ES-I3 (cell line): Measurements from ENCODE around the gene ITGA11.

ENCODE experiments used
- H3K36me3 ChIP-seq: 2 replicates; pipeline ENCODE4 v1.6.1; 2013; ENCODE audit warnings: mild to moderate bottlenecking, low read length, control low read depth, moderate library complexity; ENCODE audit not compliant: insufficient read depth
- H3K4me1 ChIP-seq: 2 replicates; pipeline ENCODE4 v1.6.1; 2013; ENCODE audit warnings: mild to moderate bottlenecking, control low read depth, low read length; ENCODE audit not compliant: insufficient read depth
- H3K9ac ChIP-seq: 2 replicates; pipeline ENCODE4 v1.6.1; 2013; ENCODE audit warnings: low read depth, mild to moderate bottlenecking, low read length, moderate library complexity
- H3K9me3 ChIP-seq: 2 replicates; pipeline ENCODE4 v1.6.1; 2013; ENCODE audit warnings: mild to moderate bottlenecking, low read length, moderate library complexity; ENCODE audit not compliant: control insufficient read depth, insufficient read depth

The ITGA11 gene

DNA sequence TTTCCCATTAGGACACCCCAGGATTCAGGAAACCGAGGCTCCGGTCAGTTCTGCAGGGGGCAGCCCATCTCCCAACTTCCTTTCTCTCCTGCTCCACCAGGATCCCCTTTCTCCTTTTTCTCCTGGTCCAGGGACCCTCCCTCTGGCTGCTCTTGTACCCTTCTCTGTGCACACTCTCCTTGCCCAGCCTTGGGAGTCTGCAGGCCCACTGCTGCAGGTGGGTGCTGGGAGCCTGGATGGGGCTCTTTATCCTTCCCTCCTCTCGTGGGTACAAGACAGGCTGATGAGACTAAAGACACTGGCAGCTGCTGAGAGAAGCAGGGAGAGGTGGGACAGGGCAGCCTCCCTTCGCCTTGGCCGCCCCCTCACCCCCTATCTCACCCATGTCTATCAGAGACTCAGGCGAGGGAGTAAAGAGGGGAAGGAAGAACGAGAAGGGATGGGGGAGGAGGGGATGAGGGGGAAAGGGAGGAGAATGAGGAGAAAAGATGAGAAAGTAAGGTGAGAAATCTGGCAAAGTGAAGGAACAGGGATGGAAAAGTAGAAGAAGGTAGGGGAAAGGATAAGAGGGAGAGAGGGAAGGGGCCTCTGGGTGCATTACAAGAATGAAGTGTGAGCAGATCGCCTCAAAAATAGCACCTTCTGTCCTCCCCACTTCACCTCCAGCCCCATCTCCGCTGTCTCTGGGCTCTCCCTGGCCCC is 45.2 kb downstream of the ITGA11 start:
- H3K9me3 ChIP-seq = no peaks in the 10 kb centered on the region
- H3K4me1 ChIP-seq = peaks cover 13% of the 10 kb centered on the region; the same call in 1 of the 2 replicates
- no peak overlapping the region for H3K9ac ChIP-seq
- no peaks in the 10 kb centered on the region for H3K36me3 ChIP-seq

DNA sequence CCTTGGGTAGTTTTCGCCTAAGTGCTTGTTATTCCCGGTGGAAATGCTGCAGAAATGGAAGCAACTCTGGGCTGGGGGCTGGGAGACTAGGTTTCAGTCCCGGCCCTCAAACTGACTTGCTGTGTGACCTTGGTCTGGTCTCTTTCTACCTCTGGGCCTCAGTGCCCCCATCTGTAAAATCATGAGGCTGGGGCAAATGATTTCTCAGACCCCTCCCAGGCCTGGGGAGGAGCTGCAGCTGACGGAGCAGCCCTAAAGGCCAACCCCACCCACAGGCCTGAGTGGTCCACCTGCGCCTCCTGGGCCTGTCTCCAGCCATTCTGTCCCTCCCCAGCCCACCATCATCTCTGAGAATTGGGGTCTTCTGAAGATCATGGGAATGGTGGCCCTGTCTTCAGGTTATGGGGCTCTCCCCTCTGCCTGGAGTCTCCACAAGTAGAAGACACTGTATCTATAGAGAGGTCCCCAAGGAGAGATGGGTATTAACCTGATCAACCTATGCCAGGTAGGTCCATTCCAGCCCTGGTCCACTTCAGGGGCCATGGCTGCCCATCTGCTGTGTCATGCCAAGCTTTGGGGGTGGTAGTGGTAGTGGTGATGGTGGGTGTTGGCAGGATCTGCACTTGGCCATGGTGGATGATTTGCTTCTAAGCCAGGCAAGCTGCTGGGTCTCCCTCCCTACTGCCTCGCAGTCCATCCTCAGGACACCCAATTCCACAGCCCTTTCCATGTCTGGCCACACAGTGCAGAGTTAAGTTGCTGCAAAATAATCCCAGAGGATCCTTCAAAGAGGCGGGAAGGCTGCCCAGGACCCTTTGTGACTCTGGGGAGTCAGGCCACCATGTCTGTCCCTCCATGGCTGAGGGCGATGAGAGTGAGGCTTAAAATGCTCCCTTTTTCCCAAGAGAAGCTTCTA is 46.0 kb downstream of the ITGA11 start:
- Histone ChIP-seq H3K9me3 (no peaks in the 10 kb centered on the region), H3K9ac (no peak overlapping the region), H3K36me3 (no peaks in the 10 kb centered on the region), H3K4me1 (peaks cover 13% of the 10 kb centered on the region; the same call in 1 of the 2 replicates)

DNA sequence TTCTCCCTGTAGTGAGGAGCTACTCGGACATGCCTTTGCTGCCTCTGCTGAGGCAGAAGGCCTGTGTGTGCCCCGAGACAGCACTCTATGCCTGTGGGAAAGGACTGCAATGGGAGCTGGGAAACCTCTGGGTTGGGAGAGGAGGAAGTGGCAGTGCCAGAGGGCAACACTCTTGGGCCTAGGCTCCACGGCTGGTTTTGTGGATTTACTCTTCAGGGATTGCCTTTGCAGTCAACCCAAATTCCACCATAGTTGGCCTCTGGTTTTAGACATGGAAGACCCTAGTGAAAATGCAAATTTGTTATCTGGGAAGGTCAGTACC is 46.8 kb downstream of the ITGA11 start:
- no peaks in the 10 kb centered on the region for H3K9me3 ChIP-seq
- H3K36me3 ChIP-seq = no peaks in the 10 kb centered on the region
- 0 out of 2 replicates have a peak, but pooled peaks cover 6% of the 10 kb centered on the region for H3K4me1 ChIP-seq
- H3K9ac ChIP-seq = no peak overlapping the region

DNA sequence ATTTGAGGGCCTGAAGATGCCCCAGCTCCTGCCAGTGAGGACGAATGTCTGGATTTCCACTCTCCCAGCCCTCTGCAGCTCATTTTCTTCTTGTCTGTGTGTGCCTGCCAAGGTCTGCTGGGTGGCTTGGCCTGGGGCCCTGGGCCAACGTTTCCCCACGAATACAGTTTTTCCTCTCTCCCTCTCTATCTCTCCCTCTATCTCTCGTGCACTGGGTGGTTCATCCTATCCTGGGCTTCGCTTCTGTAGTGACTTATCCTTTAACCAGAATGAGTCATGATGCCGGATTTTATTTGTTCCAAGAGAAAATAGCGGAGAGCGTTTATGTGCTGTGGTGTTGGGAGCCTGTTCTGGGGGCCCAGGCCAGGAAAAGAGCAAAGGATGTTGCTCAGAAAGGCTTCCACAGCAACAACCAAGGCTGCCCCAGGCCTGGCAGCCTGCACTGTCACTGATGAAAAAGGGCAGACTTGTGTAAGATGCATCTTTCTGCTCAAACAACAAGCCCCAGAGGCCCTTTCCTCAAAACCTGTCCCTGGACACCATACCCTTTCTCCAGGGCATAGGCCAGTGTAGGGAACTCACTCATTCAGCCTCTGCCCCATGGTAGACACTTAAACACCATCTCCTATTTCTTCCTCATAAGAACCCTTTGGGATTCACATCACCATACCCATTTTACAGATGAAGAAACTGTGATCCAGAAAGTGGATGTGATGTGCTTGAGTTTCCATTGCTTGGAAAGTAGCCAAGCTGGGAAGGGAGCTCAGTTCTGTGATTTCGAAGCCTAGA is 47.3 kb downstream of the ITGA11 start:
- H3K9ac ChIP-seq = no peak overlapping the region
- H3K9me3 ChIP-seq = no peaks in the 10 kb centered on the region
- no peaks in the 10 kb centered on the region for H3K36me3 ChIP-seq
- H3K4me1 ChIP-seq = 0 out of 2 replicates have a peak, but pooled peaks cover under 1% of the 10 kb centered on the region

DNA sequence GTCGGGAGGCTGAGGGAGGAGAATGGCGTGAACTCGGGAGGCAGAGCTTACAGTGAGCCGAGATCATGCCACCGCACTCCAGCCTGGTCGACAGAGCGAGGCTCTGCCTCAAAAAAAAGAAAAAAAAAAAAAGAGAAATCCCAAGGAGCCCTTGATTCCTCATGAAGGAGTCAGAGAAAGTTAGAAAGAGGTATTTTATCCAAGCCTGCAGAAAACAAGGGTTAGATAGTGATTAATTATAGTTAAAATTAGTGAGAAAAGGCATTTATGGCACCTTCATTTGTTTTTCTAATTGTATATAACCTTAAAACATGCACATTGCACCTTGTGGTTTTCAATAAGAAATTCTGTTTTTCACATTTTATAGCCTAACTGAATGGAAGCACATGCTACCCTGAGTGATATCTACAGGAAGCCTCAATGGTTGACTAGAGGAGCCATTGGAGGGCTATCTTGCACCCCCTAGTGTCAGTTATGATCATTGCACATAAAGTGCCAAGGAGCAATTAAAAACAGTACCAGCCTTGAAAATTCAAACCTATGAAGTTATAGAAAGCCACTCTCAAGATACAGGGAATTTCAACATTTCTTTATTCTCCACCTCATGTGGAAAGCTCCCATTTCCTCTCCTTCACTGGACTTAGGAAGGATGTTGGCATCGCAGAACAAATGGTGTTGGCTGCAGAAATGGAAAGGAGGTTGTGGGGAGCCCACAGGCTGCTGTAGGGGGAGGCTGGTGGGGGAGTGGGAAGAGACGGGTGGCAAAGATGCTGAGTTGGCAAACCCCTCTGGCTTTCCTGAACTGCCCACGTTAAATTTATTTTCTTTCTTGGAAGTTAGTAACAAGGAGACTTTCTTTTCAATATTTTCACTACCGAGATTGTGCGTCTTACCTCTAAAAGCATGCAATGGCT is 48.5 kb downstream of the ITGA11 start:
- no peak overlapping the region for H3K9ac ChIP-seq
- H3K36me3 ChIP-seq = no peaks in the 10 kb centered on the region
- H3K9me3 ChIP-seq = no peaks in the 10 kb centered on the region
- no peaks in the 10 kb centered on the region for H3K4me1 ChIP-seq

DNA sequence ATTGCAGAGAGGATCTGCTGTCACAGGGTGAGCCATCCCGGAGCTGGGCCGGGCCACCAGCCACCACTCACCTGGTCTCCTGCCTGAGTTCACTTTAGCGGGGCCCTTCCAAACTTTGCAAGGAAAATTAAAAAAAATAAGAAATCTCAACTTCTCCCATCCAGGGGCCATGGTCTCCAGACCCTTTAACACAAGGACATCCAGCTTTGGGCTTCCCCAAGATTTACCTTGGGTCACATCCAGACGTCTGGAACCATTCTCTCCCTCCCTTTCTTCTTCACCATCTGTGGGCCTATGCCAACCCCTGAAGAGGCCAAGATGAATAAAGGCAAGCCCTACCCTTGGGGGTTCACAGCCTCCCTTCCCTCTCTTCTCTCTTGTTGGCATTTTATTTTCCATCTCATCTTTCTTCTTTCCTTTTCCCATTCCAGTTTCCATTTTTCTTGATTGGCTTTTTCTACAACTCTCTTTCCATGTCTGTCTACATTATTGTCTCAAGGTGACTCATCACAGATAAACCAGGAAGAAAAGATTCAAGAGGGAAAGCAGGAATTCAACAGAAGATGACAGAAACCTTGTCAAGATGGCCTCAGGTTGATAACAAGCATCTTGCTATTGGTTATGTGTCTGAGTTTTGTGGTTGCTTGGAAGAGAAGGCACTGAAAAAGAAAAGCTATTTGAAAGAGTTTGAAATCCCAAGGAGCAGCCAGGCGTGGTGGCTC is 49.5 kb downstream of the ITGA11 start:
- Histone ChIP-seq H3K4me1 (no peaks in the 10 kb centered on the region), H3K36me3 (no peaks in the 10 kb centered on the region), H3K9me3 (no peaks in the 10 kb centered on the region), H3K9ac (no peak overlapping the region)

DNA sequence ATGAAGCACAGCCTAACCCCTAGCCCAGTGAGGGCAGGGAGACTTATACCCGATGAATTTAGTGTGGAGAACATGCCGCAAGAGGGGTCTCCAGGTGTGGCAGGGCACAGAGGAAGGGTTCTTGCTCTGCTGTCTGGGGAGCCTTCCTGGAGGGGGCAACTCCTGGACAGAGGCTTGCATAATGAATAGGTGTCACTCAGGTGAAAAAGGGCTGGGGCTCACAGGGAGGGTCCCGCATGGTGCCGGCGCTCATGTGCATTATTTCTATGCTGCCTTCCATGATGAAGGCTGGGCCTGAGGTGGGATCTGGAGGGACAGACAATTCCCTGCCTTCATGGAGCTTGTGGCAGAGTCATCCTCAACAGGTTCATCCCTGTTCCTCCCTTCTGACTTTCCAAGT is 51.5 kb downstream of the ITGA11 start:
- H3K9ac ChIP-seq = no peak overlapping the region
- H3K9me3 ChIP-seq = no peaks in the 10 kb centered on the region
- H3K36me3 ChIP-seq = no peaks in the 10 kb centered on the region
- no peaks in the 10 kb centered on the region for H3K4me1 ChIP-seq

DNA sequence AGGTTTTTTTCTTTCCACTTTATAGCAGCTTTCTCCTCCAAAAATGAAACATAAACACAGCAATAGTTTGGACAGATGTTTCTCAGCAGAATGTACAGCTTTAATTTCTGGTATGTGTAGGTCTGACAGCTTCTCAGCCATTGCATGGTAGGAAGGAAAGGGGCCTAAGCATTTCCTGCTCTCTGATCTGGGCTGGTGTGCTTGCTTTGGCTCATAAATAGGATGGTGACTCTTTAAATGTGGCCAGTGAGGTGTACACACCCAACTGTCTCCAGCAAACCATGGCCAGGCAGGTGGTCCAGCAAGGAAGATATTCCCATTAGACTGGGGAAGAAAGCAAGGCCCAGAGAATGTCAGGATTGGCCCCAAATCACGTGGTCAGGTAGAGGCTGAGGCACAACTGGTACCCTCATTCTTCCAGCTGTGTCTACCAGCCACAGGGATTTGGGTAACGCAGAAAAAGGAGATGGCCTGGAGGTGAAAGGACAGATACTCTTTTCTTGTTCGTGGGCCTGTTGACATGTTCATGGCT is 52.1 kb downstream of the ITGA11 start:
- Histone ChIP-seq H3K9me3 (no peaks in the 10 kb centered on the region), H3K9ac (no peak overlapping the region), H3K4me1 (no peaks in the 10 kb centered on the region), H3K36me3 (no peaks in the 10 kb centered on the region)

DNA sequence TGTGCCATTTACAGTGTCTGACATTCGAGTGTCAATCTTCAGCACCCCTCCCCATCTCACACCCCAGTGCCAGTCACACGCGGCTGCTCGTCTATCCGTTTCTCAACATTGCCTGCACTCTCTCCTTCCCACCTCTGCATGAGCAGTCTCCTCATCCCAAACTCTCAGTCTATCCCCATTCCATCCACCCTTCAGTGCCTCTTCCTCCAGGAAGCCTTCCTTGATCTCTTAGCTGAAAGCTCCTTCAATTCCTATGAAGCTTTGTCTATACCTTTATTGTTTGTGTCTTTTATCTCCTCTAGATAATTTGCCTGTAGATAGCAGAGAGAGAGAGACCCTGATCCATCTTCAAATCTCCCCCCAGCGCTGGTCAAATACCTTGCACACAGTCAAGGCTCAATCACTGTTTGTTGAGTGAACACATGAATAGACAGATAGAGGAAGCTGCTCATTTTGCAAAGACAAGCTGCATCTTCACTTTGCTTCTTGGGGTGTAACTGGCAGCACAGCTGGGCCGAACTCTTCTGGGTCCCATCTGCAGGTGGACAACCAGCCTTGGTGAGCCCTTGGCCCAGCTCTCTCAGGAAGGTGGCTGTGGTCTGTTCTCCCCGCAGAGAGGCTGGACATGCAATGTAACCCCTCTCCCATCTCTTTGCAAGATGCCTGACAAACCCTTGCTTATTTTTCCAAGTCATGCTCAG is 52.8 kb downstream of the ITGA11 start:
- Histone ChIP-seq H3K9ac (no peak overlapping the region), H3K4me1 (no peaks in the 10 kb centered on the region), H3K36me3 (no peaks in the 10 kb centered on the region), H3K9me3 (no peaks in the 10 kb centered on the region)

DNA sequence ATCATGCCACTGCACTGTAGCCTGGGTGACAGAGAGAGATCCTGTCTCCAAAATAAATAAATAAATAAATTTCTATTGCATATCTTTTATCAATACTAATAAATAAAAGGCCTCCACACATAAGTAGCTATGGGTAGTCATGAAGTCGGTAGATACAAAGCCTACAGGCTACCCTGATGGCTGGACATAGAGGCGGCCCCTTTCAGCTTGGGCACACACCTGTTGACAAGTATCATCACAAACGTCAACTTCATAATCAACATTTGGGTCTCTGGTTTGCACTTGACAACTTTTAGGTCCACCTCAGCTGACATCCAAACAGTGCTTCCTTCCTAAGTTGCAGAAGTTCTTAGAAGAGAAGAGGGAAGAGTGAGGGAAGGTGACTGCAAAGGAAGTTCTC is 53.4 kb downstream of the ITGA11 start:
- H3K9me3 ChIP-seq = no peaks in the 10 kb centered on the region
- H3K4me1 ChIP-seq = no peaks in the 10 kb centered on the region
- H3K36me3 ChIP-seq = no peaks in the 10 kb centered on the region
- H3K9ac ChIP-seq = no peak overlapping the region

DNA sequence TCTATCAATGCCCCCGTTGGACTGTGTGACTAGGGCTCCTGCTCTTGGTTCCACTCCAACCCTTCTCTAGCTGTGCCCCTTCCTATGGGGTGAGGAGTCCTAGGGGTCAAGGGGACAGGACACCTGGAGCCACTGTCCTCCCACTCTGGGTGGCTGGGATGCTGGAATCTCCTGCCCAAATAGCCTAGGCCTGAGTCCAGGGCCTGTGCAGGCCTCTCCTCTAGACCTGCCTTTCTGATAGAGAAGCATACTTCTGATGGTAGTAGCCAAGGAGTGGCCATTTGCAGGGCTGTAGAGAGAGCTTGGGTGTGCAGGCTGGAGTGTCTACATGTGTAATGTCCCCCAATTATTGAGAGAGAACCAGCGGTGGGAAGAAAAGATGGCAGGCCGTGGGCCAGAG is 54.2 kb downstream of the ITGA11 start:
- no peaks in the 10 kb centered on the region for H3K4me1 ChIP-seq
- H3K9ac ChIP-seq = no peak overlapping the region
- H3K9me3 ChIP-seq = no peaks in the 10 kb centered on the region
- H3K36me3 ChIP-seq = no peaks in the 10 kb centered on the region

DNA sequence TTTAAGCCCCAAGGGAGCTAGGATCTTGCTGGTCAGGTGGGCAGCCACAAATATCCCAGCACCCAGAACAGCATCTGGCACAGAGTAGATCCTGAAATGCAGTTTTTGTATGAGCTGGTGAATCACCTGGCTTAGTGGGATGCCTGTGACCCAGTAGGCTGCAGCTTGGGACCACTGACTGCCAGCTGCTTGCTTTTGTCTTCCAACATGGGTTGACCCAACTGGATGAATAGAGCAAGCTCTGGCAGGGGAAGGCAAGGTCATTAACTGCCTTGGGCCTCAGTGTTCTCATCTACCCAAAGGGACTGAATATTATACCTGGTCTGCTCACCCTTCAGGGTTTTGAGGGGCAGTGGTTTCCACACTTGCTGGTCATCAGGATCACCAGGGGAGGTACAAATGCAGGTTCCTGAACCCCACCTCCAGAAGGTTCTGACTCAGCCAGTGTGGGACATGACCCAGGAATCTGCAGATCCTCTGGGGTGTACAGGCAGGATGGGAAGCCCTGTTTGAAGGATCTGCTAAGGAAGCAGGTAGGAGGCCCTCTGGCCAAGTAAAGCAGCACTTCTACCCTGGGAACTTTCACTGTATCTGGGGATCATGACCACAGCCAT is 55.4 kb downstream of the ITGA11 start:
- Histone ChIP-seq H3K9ac (no peak overlapping the region), H3K4me1 (no peaks in the 10 kb centered on the region; the same call in 1 of the 2 replicates)

More for the DNA sequence above, 55.4 kb downstream of the ITGA11 start:
- Histone ChIP-seq H3K9me3 (no peaks in the 10 kb centered on the region), H3K36me3 (no peaks in the 10 kb centered on the region)
